HG03469 (cell line): Measurements from ENCODE around the gene SH2D6.
"Not testable (repeated sequence)": the region's sequence is repeated elsewhere in the genome, so short reads cannot be mapped to it uniquely, and the experiment has no call there.

ENCODE experiments used
- ATAC-seq: cut with Tn5 transposase; IDR thresholded peaks from one replicate; pipeline ENCODE4 v1.9.1; 2021; ENCODE audit warnings: mild to moderate bottlenecking, moderate library complexity, moderate number of reproducible peaks; ENCODE audit not compliant: unreplicated experiment

SH2D6 gene

DNA sequence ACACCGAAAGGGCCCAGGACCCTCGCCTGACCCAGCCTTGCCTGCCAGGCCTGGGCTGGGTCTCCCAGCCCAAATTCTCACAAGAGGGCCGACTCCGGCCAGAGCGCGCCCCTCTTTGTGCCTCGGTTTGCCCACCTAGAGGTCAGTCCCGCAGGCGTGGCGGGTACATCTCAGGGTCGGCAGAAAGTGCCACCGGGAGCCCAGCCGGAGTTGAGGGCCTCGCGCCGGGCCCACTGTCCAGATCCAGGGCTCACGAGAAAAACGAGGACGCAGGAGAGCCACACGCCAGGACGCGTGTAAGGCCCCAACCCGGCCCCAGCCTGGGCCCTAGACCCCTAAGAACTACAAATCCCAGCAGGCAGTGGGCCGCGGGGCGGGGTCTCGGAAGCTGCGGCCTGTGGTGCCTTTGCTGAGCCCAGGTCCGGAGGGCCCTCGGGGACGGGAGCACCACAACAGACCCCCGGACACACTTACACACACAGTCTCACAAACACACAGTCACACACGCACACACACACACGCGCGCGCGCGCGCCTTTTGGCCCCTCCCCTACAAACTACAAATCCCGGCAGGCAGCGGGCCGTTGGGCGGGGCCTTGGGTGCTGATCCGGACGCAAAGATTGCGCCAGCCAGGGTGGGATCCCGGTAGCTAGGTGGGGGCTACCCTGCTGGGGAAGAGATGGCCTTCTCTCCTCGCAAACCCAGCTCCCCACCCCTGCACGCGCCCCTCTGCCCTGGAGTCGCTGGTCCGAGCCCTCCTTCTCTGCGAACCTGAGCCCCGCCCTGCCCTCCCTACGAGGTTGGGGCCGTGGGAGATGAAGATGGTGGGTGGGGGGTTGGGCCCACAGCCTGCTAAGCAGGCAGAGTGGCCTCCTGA is at the start of gene SH2D6:
Gene SH2D6, plus strand, starts transcription at position 583 of the 877 bp plus-strand sequence. CDS start 10,752 bp downstream, outside the sequence.
- ATAC-seq = peak; percentile 65

DNA sequence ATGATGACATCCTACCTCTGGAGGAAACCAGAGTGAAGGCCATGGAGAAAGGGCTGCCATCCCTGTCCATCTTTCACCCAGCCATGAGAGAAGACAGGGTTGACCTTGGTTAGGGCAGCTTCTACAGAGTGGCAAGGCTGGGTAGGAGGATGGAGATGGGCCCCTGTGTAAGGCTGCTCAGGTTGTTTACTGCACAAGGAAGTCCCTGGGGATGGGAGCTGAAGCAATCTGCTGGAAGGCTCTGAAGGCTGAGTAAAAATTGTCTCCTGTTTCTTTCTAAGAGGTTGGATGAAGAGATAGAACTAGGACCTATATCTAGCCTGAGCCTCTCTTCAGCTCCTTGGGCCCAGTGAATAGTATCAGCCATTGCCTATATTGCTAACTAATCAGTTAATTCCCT is 49.6 kb upstream of the SH2D6 start:
- no peak for ATAC-seq

DNA sequence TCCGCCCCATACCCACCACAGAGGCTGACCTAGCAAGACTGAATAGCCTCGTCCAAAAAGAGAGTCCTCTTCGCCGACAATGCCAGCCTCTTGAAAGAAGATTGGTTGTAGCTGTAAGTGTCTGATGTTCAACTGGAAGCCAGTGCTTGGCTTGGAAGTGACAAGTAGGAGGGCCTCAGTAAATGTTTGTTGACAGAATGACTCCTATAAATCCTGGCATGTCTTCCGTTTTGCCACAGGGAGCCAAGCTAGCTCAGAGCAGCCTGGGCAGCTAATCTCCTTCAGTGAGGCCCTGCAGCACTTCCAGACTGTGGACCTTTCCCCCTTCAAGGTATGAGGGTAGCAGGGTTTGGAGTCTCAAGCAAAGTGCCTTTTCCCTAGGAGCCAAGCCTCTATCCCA is 49.0 kb upstream of the SH2D6 start:
- no peak for ATAC-seq

DNA sequence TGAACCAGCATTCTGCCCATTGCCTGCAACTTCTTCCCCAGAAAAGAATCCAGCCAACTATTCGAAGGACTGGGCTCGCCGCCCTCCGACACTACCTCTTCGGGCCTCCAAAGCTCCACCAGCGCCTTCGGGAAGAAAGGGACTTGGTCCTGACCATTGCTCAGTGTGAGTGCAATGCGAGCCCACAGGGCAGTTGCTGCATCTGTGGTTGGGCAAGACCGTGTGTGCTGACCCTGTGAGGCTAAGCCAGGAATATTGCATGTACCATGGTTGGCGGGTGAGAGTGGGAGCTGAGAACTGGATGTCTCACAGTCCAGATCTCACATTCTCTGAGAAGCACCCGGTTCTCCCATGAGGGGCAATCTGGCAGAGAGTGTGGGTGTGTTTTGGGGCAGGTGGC is 47.5 kb upstream of the SH2D6 start:
- no peak for ATAC-seq

DNA sequence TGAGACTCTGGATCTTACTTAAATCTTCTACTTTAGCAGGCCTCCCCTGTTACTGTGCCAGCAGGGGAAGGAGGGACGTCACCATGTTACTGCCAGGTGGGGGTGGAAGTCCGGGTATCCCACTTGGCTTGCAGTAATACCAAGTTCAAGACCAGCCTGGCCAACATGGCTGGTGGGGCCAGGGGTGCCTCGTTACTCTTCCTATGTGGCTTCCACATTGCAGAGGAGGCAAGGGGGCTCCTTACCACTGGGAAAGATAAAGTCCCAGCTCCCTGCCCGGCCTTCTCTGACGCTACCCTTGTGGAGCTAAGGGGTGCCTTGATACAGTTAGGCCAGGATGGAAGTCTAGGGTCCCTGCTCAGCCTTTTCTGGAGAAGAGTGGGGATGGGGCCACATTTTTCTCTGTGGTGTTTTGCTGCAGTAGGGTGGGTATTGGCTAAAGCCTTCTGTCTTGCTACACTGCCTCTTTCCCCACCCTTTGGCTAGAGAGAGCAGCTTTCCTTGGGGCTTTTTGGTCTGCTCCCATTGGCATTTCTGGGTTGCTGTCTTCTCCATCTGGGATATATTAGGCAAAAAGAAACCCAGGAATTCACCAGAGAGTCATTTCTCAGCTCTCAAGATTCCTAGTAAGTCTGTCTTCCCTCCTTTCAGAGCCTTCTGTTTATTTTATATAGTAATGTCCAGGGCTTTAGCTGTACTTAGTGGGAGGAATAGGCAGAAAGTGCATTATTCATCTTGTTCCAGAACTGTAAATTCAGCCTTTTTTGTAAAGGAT is 42.0 kb upstream of the SH2D6 start:
- no peak for ATAC-seq

DNA sequence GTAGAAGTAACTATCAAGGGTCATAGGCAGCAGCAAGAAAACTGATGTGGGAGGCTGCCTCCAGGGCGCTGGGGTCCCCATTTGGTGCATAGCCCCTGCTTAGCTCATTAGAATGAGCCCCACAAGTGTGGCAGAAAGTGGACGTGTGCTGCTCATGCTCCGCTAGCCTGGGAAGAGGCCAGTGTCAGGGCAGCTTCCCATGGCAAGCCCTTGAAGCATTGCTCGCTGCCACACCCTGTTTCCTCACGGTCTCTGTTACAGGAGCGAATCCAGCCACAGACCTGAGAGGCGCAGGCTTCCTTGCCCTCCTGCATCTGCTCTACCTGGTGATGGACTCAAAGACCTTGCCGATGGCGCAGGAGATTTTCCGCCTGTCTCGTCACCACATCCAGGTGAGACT is 41.4 kb upstream of the SH2D6 start:
- ATAC-seq = no peak

DNA sequence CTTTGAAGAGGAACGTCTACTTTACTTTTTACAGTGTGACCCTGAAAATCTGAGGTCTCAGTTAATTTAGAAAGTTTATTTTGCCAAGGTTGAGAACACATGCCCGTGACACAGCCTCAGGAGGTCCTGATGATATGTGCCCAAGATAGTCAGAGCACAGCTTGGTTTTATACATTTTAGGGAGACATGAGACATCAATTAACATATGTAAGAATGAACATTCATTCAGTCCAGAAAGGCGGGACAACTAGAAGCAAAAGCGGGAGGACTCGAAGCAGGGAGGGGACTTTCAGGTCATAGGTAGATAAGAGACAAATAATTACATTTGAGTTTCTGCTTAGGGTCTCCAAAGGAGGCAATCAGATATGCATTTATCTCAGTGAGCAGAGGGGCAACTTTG is 40.3 kb upstream of the SH2D6 start:
- no peak for ATAC-seq

DNA sequence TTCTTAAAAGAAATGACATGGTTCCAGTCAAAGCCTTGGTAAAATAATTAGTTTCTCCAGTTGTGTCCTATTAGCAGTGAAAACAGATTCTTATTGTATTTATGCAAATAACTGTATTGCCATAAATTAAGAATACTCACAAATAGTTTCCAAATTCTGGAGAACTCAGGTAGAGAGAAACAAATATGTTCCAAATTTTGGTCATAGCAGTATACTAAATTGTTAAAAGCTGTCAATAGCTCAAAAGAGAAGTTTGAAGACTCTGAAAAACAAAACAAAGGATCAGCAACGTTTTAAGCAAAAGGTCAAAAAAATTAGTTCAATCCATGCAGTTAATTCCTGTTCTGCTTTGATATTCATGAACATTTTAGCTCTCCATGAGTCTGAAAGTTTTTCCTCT is 38.5 kb upstream of the SH2D6 start:
- ATAC-seq = no peak

DNA sequence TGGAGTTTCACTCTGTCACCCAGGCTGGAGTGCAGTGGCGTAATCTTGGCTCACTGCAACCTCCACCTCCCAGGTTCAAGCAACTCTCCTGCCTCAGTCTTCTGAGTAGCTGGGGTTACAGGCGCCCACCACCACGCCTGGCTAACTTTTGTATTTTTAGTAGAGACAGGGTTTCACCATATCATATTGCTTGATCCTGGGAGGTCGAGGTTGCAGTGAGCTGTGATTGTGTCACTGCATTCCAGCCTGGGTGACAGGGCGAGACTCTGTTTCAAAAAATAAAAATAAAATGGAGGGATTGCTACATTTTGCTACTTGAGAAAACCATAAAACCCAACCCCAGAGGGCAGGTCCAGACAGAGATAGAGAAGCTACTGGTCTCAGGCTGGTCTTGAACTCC is 35.4 kb upstream of the SH2D6 start:
- not testable (repeated sequence) for ATAC-seq

DNA sequence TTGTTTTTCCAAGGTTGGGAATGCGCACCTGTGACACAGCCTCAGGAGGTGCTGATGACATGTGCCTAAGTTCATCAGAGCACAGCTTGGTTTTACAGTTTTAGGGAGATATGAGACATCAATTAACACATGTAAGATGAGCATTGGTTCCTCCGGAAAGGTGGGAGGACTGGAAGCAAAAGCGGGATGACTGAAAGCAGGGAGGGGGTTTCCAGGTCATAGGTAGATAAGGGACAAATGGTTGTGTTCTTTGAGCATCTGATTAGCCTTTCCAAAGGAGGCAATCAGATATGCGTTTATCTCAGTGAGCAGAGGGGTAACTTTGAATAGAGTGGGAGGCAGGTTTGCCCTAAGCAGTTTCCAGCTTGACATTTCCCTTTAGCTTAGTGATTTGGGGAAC is 34.7 kb upstream of the SH2D6 start:
- no peak for ATAC-seq

DNA sequence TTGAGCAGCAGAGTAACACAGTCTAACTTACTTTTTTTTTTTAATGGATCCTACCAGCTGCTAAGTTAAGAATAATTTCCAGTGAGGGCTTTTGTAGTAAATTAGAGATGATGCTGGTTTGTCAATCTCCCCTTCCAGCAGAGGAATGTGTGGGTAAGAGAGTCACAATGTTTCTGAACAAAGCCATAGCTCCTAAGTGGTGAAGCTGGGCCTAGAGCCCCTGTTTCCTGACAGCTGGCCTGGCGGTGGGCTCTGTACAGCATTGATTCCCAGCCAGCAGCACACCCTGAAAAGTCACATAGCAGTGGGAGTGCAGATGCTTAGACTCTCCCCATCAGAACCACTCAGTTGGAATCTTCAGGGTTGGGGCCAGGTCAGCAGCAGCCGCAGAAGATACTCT is 32.8 kb upstream of the SH2D6 start:
- ATAC-seq = no peak

DNA sequence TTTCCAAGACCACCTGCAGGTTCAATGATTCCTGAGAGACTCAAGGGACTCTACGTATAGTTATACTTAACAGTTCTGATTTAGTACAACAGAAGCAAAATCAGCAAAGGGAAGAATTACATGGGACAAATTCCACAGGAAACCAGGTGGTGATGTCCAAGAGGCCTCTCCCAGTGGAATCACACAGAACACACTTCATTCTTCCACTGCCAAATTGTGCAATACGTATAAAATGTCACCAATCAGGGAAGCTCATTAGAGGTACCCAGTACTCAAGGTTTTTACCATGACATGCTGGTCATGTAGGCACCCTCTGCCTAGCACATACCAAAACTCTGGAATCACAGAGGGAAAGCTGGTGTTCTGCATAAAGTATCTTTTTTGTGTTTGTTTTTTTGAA is 30.8 kb upstream of the SH2D6 start:
- no peak for ATAC-seq

DNA sequence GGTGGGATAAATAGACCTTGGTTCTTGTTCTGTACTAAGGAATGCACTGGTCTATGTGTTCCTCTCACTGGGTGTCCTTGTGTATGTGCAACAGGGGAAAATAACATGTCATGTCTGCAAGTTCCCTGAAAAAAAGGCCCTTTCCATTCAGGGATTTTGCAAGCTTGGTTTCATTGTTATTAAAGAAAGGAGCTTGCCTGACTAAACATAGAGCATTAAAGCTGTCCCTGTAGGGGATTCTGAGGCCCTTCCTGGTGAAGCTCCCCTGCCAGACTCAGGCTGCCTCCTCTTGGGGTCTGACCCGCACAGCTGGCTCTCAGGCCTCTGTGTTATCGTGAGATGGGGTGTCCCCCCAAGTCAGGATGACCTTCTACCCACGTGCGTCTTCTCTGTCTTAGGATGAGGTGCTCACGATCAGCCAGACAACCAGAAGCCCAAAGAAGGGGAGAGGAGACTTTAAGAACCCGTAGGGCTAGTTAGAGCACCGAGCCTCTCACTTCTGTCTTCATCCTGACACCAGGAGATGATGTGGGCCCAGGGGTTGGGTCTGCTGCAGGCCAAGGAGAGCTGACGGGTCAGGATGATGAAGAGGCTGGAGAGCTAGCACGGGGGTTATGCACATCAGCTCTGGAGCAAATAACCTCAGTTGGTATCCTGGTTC is 29.5 kb upstream of the SH2D6 start:
- ATAC-seq = no peak

DNA sequence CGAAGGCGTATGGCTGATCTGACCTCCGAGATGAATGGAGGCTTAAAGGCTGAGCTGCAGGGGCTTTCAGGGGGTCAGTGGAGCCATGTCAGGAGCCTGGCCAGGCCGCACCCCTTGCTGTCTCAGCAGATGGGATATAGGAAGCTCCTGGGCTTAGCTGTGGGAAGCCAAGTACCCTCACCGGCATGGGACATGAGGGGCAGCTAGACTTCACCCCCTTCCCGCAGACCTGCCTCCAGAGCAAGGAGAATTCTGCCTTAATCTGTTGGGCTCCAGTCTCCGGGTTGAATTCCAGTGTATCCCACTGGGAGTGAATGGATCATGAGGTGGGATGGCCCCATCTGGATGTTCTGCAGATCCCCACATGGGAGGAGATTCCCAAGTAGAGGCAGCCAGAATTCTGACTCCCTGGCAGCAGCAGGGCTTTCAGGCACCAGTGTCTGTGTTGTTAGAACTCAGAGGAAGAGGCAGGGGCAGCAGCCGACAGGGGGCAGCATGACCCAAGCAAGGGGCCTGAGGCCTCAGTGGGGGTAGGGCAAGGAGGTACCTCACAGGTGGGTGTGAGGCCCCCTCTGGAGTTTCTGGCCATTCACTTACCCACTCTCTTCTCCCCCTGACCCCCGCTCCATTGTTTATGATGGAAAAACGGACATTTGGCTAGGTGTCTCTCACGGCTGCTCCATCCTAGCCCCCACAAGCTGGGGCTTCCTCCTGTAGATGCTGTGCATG is 27.4 kb upstream of the SH2D6 start:
- ATAC-seq = no peak

DNA sequence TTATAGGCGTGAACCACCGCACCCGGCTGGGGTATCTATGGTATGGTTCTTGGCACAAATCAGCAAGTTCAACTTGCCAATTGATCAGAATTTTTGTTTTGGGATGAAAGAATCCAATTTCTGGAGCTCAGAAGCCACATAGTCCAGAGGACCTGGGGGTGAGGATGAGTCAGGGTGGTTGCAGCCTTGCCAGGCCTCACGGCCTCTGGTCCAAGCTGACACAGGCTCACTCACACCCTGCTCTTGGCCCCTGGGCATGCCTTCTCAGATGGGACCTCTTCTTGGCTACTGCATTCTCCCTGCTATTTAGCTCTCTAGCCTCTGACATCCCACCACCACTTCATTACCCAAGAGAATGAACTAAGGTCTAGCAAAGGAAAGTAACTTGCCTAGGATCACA is 24.7 kb upstream of the SH2D6 start:
- ATAC-seq = no peak

DNA sequence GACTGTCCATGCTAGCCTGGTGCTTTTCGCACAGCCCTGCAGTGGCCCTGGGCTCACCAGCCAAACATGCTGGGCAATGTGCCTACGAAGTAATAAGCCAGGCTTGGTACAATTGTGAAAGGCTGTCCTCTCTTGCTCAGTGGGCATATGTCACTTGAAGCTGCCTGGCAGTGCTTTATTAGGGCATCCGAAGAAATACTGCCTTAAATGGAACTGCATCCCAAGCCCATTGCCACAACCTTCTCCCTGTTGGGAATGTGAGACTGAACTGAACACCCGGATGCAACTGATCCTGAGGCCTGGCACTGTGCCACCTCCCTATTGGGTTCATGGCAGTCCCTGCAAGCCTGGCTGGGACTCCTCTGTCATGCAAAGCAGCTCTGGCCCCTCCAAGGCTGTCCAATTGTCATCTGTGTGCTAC is 24.2 kb upstream of the SH2D6 start:
- ATAC-seq = no peak

DNA sequence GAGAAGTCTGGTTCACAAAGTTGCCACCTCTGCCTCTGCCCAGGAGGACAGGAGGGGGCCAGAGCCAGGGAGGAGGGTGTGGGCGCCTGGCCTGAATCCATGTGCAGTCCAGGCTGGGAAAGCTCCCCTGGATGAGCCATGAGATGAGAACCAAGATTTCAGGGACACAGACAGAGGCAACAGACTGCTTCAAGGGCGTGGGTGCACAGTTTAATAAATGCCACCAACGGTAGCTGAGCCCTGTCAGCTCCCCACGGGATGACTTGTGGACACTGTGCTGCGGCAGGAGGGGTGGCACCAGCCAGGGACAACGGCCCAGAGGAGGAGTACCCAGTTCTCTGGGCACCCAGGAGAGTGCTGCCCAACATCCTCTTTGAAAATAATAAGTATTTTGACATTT is 23.5 kb upstream of the SH2D6 start:
- no peak for ATAC-seq

DNA sequence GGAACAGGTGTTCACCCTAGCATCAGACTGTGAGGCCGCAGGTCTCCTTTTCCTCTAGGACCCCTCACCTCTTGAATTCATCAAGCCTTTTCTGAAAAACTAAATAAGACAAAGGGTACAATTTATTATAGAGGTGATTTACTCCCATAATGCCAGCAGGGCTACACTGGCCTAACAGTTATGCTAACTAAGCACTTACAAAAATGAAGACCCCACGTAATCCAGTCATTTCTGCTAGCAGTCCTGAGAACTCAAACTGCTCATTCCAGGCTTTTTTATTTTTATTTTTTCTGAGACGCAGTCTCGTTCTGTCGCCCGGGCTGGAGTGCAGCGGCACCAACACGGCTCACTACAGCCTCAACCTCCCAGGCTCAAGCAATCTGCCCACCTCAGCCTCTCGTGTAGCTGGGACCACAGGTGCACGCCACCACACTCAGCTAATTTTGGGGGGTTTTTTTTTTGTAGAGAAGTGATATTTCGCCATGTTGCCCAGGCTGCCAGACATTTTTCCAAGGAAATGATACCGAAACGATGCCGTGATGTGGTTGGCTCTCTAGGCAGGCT is 22.5 kb upstream of the SH2D6 start:
- no peak for ATAC-seq

DNA sequence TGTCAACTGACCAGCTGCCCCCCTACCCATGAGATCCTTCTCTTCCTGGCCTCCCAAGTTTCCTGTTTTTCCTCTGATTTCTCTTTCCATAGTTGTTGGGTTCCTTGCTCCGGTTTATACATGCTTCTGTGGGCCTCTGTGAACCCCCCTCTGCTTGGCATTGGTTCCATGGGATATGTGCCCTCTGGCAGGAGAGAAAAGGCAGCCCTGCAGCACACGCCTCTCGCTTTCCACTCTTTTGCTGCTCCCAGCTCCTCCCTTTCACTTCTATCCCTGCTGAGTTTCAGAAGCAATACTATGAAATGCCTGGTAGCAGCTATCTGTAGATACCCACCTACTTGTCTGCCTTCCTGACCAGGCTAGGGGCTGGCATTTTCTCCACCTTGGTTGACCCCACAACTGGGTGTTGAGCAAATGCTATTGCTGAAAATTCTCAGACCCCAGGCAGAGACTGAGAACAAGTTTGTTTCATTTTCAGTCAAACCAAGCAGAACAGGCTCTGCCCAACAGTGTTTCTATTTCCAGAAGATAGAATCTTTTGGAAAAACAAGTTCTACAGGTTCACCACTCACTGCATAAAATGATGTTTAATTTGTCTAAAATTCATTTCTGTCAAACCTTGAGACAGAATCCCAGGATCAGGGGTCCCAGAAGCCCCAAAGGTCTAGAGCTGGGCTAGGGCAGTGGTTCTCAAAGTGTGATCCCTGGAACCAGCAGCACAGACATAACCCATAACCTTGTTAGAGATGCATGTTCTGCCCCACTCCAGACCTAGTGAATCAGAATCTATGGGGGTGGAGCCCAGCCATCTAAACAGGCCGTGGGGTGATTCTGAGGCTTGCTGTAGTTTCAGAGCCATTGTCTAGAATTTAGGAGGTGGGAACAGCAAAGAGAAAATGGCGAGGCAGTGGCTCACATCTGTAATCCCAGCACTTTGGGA is 21.7 kb upstream of the SH2D6 start:
- ATAC-seq = no peak

DNA sequence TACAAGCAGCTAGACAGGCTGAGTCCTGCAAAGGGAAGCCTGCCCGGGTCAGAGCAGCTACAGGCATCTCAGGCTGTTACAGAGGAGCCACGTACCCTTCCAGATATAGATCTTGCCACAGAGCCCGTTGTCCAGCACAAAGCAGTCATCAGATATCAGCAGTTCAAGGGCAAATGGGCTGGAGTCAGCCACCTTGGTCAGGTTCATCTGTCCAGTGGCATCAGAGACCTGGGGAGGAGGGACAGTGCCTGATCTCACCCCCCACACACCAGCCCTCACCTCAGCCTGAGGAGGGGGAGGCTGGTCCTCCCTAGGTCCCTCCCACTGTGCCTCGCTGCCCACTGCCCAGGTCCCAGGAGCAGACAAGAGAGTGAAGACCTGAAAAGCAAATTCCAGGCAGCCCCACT is 20.6 kb upstream of the SH2D6 start:
- ATAC-seq = no peak
